ENCODE results near the gene OR56A3.
A peak's percentile ranks its signal among the peaks of the same experiment; 100 is the strongest.
"Not testable (repeated sequence)": the region's sequence is repeated elsewhere in the genome, so short reads cannot be mapped to it uniquely, and the experiment has no call there.

The OR56A3 gene

DNA sequence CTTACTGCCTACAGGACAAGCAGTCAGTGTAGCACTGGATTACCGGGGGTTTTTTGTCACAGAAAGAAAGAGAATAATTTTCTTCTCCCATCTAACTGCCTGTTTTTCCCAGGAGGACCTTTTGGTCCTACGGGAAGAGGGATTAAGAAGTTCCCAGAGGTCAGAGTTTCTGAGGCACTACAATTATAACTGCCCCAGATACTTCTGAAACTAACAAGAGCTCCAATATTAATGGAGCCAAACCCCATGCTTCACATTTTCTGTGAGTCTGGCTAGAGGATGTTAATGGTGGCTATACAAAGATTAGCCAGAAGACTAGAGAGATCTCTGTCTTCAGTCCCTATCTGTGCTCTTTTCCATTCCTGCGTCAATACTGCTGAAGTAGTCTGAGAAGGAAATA, at the start of gene OR56A3:
Gene OR56A3, plus strand, starts transcription at position 301 of the 400 bp plus-strand sequence. CDS start 5,096 bp downstream, outside the sequence.
- DNase-seq (ENCODE audit: low read depth, low spot score), result no peak

- DNase-seq (ENCODE audit: low read depth, low spot score), result no peak
These were observed 49.1 kb upstream of the OR56A3 start, which contains the start of gene OR52E5 for GRCh38 chr11:5892908-5893307. TSS of gene OR52E5 (plus strand) at chr11:5893208. CDS start at chr11:5900777, 7,569 bp downstream.

DNA sequence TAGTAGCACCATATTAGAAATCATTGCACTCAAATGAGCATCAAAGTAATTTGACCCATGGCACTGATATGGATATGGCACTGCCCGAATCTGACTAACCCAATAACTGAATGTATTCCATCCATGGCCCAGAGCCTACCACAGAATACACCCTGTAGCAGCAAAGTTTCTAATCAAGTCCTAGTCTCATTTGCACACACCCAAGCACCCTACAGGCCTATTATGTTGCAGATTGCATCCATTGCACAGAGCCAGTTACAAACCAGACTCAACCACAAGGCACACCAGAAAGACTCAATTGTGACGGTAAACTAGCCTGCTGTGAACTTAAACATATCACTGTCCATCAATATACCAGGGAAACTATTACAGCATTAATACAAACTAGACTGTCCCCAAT, 42.5 kb upstream of the OR56A3 start:
- DNase-seq (ENCODE audit: low read depth, low spot score), result no peak

- no peak for DNase-seq (ENCODE audit: low read depth, low spot score)
These were observed 31.5 kb upstream of the OR56A3 start for GRCh38 chr11:5910540-5910939.

DNA sequence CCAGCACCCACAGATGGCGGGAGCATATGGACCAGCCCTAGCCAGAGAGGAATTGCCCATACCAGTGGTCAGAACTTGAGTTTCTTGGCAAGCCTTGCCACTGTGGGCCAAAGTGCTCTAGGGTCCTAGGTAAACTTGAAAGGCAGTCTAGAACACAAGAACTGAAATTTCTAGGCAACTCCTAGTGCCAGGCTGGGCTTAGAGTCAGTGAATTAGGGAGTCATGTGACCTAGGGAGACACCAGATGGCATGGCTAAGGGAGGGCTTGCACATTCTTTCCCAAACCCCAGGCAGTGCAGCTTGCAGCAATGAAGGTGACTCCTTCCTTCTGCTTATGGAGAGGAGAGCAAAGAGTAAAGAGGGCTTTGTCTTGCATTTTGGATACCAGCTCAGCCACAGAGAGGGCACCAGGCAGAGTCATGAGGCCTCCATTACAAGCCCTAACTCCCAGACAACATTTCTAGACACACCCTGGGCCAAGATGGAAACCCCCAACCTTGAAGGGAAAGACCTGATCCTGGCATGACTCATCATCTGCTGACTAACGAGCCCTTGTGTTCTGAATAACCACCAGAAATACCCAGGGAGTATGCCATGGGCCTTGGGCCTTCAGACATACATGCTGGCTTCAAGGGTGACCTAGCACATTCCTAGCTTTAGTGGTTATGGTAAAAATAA, 19.2 kb upstream of the OR56A3 start:
- DNase-seq (ENCODE audit: low read depth, low spot score), result no peak

DNA sequence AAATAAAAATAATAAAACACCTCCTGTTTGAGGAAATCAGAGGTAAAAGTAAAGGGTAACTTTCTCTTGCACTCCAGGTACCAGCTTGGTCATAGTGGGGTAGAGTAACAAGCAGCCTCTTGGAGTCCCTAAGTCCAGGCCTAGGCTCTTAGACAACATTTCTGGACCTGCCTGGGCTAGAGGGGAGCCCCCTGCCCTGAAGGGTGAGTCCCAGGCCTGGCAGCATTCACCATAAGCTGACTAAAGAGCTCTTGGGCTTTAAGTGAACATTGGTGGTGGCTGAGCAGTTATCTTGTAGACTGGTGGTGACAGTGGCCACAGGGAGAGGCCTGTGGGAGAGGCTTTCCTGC, 18.6 kb upstream of the OR56A3 start:
- no peak for DNase-seq (ENCODE audit: low read depth, low spot score)

GRCh38 chr11:5923794-5924193, 18.3 kb upstream of the OR56A3 start:
- no peak for DNase-seq (ENCODE audit: low read depth, low spot score)

DNA sequence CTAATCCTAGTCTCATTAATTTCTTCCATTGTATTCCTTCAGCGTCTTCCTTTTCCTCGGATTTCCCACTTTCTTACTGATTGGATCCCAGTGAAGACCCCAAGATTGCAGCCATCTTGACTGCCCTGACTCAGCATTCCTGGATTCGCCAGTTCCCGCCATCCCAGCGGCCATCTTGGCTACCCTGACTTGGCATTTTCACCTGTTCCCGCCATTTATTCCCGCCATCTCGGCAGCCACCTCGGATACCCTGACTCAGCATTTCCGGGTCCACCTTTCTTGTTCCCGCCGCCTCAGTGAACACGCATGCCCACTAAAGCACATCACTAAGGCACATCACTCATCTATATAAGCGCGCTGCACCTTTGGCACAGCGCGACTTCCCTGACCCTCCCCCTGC, 13.8 kb upstream of the OR56A3 start:
- no peak for DNase-seq (ENCODE audit: low read depth, low spot score)

- DNase-seq (ENCODE audit: low read depth, low spot score), result no peak
These were observed 13.2 kb upstream of the OR56A3 start for GRCh38 chr11:5928811-5929210.

DNA sequence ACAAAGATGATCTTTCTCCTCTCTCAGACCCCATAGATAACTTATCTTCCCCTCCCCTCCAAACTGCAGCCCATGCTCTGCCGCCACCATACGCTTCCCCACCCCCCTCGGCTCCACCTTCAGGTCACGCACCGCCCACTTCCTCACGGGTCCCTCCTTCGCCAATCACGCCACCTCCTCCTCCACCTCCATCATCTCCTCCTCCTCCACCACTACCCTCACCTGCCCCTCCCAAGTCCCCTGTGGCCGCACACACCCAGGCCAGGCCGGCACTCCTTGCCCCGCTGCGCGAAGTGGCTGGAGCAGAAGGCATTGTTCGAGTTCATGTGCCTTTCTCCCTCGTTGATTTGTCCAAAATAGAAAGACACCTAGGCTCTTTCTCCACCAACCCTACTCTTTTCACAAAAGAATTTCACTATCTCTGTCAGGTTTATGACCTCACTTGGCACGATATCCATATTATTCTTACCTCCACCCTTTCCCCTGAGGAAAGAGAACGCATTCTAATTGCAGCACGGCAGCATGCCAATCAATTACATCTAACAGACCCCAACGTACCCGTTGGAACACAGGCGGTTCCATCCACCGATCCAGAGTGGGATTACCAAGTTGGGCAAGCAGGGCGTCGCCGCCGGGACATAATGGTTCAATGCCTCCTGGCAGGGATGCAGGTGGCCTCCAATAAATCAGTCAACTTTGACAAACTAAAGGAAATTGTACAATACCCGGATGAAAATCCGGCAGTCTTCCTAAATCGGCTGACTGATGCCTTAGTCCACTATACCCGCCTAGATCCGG, 12.3 kb upstream of the OR56A3 start:
- DNase-seq (ENCODE audit: low read depth, low spot score), result no peak

GRCh38 chr11:5930614-5931013, 11.4 kb upstream of the OR56A3 start:
- DNase-seq (ENCODE audit: low read depth, low spot score), result no peak

- no peak for DNase-seq (ENCODE audit: low read depth, low spot score)
These were observed 11.0 kb upstream of the OR56A3 start for GRCh38 chr11:5931061-5931460.

DNA sequence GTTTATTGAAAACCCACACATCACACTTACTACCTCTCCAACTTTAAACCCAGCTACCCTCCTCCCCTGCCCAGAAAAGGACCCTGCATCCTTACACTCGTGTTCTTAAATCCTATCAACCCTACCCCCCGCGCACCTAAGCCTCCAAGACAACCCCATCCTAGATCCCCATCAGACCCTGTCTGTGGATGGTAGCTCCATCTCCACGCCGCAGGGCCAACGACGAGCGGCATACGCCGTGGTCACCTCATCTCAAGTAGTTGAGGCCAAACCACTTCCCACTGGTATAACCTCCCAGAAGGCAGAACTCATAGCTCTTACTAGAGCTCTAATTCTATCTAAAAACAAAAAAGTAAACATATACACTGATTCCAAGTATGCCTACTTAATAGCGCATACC, 9.4 kb upstream of the OR56A3 start:
- no peak for DNase-seq (ENCODE audit: low read depth, low spot score)

GRCh38 chr11:5933116-5933515, 8.9 kb upstream of the OR56A3 start:
- no peak for DNase-seq (ENCODE audit: low read depth, low spot score)

DNA sequence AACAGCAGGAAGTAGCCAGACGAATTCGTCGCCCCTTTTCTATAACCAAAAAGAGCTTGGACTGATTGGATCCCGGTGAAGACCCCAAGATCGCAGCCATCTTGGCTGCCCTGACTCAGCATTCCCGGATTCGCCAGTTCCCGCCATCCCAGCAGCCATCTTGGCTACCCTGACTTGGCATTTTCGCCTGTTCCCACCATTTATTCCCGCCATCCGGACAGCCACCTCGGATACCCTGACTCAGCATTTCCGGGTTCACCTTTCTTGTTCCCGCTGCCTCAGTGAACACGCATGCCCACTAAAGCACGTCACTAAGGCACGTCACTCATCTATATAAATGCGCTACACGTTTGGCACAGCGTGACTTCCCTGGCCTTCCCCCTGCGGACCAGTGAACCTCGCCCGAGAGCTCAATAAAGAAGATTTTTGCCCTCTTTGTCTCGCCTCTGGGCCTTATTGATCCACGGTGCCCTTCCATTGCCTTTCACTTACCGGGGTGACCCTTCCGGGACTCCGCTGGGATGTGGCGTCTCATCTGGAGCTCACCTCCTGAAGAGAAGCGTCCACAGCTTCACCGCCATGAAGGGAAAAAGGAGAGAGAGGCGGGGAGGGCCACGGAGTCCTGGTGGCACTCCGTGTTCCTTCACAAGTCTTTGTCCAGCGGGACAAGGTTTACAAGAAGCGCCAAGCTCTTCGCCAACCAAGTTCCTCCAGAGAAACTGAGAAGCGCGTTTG, 4.0 kb upstream of the OR56A3 start:
- DNase-seq (ENCODE audit: low read depth, low spot score), result peak; percentile 67

DNA sequence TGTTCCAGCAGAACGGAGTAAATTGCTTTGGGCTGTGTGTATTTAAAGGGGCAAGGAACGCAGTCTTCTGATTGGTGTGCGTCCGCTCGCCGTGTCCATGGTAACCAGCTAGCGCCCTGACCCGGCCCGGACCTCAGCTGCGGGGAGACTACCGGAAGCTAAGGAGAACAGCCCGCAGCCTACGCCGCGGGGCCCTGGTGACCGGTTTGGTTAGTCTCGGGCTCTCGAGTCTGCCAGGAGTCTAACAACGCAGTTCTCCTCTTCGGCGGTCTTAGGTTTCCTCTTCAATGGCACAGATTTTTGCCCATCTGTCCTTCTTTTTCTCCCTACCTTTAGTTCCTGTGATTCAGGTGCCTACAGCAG, 3.5 kb upstream of the OR56A3 start:
- DNase-seq (ENCODE audit: low read depth, low spot score), result peak; percentile 91

GRCh38 chr11:5940748-5941147, 1.3 kb upstream of the OR56A3 start:
- no peak for DNase-seq (ENCODE audit: low read depth, low spot score)

GRCh38 chr11:5955586-5955985, 13.5 kb downstream of the OR56A3 start:
- DNase-seq (ENCODE audit: low read depth, low spot score), result no peak

DNA sequence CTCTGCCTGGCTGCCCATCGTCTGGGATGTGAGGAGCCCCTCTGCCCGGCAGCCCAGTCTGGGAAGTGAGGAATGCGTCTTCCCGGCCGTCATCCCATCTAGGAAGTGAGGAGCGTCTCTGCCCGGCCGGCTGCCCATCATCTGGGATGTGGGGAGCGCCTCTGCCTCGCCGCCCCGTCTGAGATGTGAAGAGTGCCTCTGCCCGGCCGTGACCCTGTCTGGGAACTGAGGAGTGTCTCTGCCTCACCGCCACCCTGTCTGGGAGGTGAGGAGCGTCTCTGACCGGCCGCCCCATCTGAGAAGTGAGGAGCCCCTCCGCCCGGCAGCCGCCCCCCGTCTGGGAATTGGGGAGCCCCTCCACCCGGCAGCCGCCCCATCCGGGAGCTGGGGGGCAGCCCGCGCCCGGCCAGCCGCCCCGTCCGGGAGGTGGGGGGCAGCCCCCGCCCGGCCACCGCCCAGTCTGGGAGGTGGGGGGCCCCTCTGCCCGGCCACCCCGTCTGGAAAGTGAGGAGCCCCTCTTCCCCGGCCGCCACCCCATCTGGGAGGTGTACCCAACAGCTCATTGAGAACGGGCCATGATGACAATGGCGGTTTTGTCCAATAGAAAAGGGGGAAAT, 18.8 kb downstream of the OR56A3 start:
- DNase-seq (ENCODE audit: low read depth, low spot score), result not testable (repeated sequence)

DNA sequence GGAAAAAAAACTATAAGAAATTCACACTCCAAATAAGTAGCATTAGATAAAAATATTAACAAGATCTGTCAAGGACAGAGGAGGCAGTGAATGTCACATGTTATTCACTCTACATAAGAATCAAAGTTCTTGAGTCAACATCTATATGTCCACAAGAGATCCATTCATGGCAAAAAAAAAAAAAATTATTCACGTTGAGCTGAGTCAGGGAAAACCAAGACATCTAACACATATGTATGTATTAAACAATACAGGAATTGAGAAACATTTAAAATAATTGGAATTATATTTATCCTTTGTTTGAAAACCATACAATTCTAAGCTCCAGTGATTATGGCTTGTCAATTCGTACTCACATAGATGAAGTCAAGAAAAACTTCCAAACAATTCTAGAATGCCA, 24.9 kb downstream of the OR56A3 start:
- DNase-seq (ENCODE audit: low read depth, low spot score), result no peak

- no peak for DNase-seq (ENCODE audit: low read depth, low spot score)
These were observed 25.7 kb downstream of the OR56A3 start for GRCh38 chr11:5967708-5968107.

DNA sequence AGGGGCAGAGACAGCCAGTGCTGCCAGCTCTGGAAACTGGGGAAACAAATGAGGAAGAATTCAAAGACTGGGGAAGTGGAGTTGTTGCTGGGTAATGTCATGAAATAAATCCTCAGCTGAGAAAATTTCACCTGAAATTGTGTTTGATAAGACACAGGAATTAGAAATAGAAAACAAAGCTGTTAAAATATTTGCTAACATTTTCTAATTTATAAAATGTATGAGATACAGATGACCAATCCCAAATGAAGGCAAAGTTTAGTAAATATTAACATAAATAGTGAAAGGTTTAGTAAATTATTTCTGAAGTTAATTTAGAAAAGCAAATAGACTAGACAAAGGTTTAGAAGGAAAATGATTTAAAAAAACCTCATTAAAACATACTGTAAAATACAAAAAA, 26.3 kb downstream of the OR56A3 start, which contains the start of gene OR56A5:
Gene OR56A5, minus strand, starts transcription at position 101 of the 400 bp plus-strand sequence. Its CDS starts 0 bp downstream, at position 101.
- DNase-seq (ENCODE audit: low read depth, low spot score), result no peak
